Neural progenitor cell (in vitro differentiated cells): ENCODE measurements around the gene TFAP2E. TPM values are rescaled to one million over a fixed set of nuclear protein-coding genes. Genes with fewer than 3 reads are reported as not detected.

Source experiments
- DNase-seq: peaks from one replicate; pipeline ENCODE4 v3.0.0-alpha.2; 2016; ENCODE audit warnings: low spot score
- H2AFZ ChIP-seq: fragments of 200-600 bp; sonication (generic); replicated peaks from 2 replicates; pipeline ENCODE4 v1.6.1; 2016; ENCODE audit warnings: antibody characterized with exemption
- H3F3A ChIP-seq: fragments of 200-600 bp; sonication (generic); 2 replicates; pipeline ENCODE4 v1.6.1; 2016; ENCODE audit warnings: antibody characterized with exemption, low read depth
- H3K27ac ChIP-seq: fragments of 200-600 bp; sonication (generic); 2 replicates; pipeline ENCODE4 v1.5.1; 2016; ENCODE audit warnings: mild to moderate bottlenecking
- H3K27me3 ChIP-seq: fragments of 200-600 bp; sonication (generic); 2 replicates; pipeline ENCODE4 v1.6.1; 2016; ENCODE audit warnings: mild to moderate bottlenecking, moderate library complexity
- H3K36me3 ChIP-seq: fragments of 200-600 bp; sonication (generic); 2 replicates; pipeline ENCODE4 v1.5.1; 2016
- H3K4me1 ChIP-seq: fragments of 200-600 bp; sonication (generic); 2 replicates; pipeline ENCODE4 v1.6.1; 2016; ENCODE audit warnings: mixed run types
- H3K4me2 ChIP-seq: fragments of 200-600 bp; sonication (generic); 2 replicates; pipeline ENCODE4 v1.6.1; 2016
- H3K4me3 ChIP-seq: fragments of 200-600 bp; sonication (generic); 2 replicates; pipeline ENCODE4 v1.5.1; 2016
- H3K79me2 ChIP-seq: fragments of 200-600 bp; sonication (generic); 2 replicates; pipeline ENCODE4 v1.6.1; 2016; ENCODE audit warnings: low read depth
- H3K9ac ChIP-seq: fragments of 200-600 bp; sonication (generic); 2 replicates; pipeline ENCODE4 v1.6.1; 2016
- H3K9me3 ChIP-seq: fragments of 200-600 bp; sonication (generic); 2 replicates; pipeline ENCODE4 v1.5.1; 2016; ENCODE audit warnings: low read depth
- H4K20me1 ChIP-seq: fragments of 200-600 bp; sonication (generic); 2 replicates; pipeline ENCODE4 v1.6.1; 2016; ENCODE audit warnings: low read depth
- H3K27ac Mint-ChIP-seq: 3 replicates; pipeline ENCODE4 v1.8.0; 2021; ENCODE audit warnings: mixed read lengths
- H3K27me3 Mint-ChIP-seq: 2 replicates; pipeline ENCODE4 v1.8.0; 2022; ENCODE audit warnings: low read depth, mild to moderate bottlenecking, inconsistent platforms, moderate library complexity, mixed read lengths; ENCODE audit not compliant: insufficient read depth
- H3K36me3 Mint-ChIP-seq: 3 replicates; pipeline ENCODE4 v1.8.0; 2021; ENCODE audit warnings: mixed read lengths
- H3K4me1 Mint-ChIP-seq: 3 replicates; pipeline ENCODE4 v1.8.0; 2021; ENCODE audit warnings: mixed read lengths
- H3K4me3 Mint-ChIP-seq: 3 replicates; pipeline ENCODE4 v1.8.0; 2021; ENCODE audit warnings: mild to moderate bottlenecking, moderate library complexity, mixed read lengths
- H3K9me3 Mint-ChIP-seq: 3 replicates; pipeline ENCODE4 v1.8.0; 2020; ENCODE audit warnings: mixed read lengths
- EZH2 ChIP-seq: fragments of 200-600 bp; sonication (generic); IDR thresholded peaks from 2 replicates; pipeline ENCODE4 v1.6.1; 2017; ENCODE audit warnings: antibody characterized with exemption, mild to moderate bottlenecking, moderate library complexity
- EZH2phosphoT487 ChIP-seq: fragments of 200-600 bp; sonication (generic); IDR thresholded peaks from 2 replicates; pipeline ENCODE4 v1.6.1; 2017; ENCODE audit warnings: antibody characterized with exemption
- total RNA-seq: library from RNA; depleted of rRNA; stranded (reverse); fragments of >200 nt; gene quantifications from 2 replicates; pipeline ENCODE4 v1.2.3, GENCODE V29; 2015; ENCODE audit warnings: low replicate concordance
- TF ChIP-seq, protein P1 (sequence below): fragments of 200-600 bp; sonication (generic); IDR thresholded peaks from 2 replicates; pipeline ENCODE4 v1.5.1; 2017; ENCODE audit warnings: antibody characterized with exemption, mild to moderate bottlenecking

TFAP2E gene
- total RNA-seq, 1 donor from 2014 or later = not detected

DNA sequence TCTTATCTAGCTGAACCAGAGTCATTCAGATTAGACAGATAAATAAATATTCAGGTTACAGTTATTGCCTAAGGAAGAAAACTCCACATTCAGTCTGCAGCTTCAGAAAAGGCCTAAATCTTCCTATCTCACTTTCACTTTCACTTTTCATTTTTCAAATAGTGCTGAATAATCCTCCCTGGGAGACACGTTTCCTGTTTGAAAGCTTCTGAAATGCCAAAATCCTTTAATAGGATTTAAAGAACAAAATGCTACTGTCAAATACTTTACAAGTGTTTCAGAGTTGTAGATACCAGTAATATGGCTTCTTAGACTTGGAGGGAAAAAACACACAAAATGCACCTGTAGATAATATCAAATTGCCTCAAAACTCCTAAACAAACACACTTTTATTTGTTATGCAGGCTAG is 64.3 kb downstream of the TFAP2E start:
- Histone ChIP-seq H3K4me1 (peaks cover 6% of the 10 kb centered on the region), H3K9ac (peak overlapping the region; percentile 40), H3K79me2 (peaks cover 63% of the 10 kb centered on the region), H4K20me1 (peaks cover 31% of the 10 kb centered on the region), H2AFZ (no peak overlapping the region), H3K9me3 (no peaks in the 10 kb centered on the region), H3F3A (peaks cover 10% of the 10 kb centered on the region), H3K27ac (peak overlapping the region; percentile 1), H3K36me3 (peaks cover 9% of the 10 kb centered on the region), H3K27me3 (no peaks in the 10 kb centered on the region), H3K4me2 (no peak overlapping the region), H3K4me3 (no peak overlapping the region)
- no peak for TF ChIP-seq EZH2
- TF ChIP-seq, protein P1, sequence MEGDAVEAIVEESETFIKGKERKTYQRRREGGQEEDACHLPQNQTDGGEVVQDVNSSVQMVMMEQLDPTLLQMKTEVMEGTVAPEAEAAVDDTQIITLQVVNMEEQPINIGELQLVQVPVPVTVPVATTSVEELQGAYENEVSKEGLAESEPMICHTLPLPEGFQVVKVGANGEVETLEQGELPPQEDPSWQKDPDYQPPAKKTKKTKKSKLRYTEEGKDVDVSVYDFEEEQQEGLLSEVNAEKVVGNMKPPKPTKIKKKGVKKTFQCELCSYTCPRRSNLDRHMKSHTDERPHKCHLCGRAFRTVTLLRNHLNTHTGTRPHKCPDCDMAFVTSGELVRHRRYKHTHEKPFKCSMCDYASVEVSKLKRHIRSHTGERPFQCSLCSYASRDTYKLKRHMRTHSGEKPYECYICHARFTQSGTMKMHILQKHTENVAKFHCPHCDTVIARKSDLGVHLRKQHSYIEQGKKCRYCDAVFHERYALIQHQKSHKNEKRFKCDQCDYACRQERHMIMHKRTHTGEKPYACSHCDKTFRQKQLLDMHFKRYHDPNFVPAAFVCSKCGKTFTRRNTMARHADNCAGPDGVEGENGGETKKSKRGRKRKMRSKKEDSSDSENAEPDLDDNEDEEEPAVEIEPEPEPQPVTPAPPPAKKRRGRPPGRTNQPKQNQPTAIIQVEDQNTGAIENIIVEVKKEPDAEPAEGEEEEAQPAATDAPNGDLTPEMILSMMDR = no peak
- TF ChIP-seq EZH2phosphoT487 = no peak
- no peaks in the 10 kb centered on the region for H3K9me3 Mint-ChIP-seq
- peaks cover 13% of the 10 kb centered on the region for H3K36me3 Mint-ChIP-seq
- no peak overlapping the region for H3K27ac Mint-ChIP-seq
- H3K4me1 Mint-ChIP-seq = peaks cover 22% of the 10 kb centered on the region
- H3K27me3 Mint-ChIP-seq = peaks cover 5% of the 10 kb centered on the region
- H3K4me3 Mint-ChIP-seq = no peak overlapping the region
- no peak for DNase-seq

DNA sequence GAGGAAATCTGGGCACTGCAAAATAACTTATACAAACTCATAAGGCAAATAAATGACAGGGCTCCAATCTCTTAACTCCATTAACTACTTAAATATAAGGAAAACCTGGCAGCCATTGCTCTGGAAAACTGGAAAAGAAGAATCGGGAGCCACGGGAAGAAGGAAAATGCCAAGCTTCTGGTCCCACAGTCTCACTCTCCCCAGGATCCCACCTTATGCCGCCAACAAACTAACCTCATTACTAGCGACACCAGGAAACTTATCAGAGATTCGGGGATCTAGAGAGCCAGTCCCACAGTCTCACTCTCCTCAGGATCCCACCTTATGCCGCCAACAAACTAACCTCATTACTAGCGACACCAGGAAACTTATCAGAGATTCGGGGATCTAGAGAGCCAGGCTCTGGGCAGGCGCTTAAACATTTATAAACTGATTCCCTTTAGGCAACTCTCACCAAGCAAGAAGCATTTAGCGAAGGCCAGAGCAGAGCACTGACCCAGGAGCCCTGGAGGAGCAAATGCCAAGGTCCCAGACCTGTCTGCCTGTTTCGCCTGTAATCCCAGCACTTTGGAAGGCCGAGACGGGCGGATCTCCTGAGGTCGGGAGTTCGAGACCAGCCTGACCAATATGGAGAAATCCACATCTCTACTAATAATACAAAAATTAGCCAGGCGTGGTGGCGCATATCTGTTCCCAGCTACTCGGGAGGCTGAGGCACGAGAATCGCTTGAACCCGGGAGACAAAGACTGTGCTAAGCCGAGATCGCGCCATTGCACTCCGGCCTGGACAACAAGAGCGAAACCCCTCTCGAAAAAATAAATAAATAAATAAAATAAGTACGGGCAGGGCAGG is 67.5 kb downstream of the TFAP2E start:
- Histone ChIP-seq H3K4me2 (peak overlapping the region; percentile 91), H2AFZ (peak overlapping the region; percentile 90), H3K9me3 (no peaks in the 10 kb centered on the region), H3K27me3 (peaks cover 20% of the 10 kb centered on the region), H3K9ac (peak overlapping the region; percentile 96), H3K36me3 (no peaks in the 10 kb centered on the region), H3K4me1 (peaks cover 6% of the 10 kb centered on the region), H3F3A (peaks cover 12% of the 10 kb centered on the region), H4K20me1 (peaks cover 31% of the 10 kb centered on the region), H3K79me2 (peaks cover 57% of the 10 kb centered on the region), H3K27ac (peak overlapping the region; percentile 73), H3K4me3 (peak overlapping the region; percentile 84)
- Mint-ChIP-seq H3K27me3 (peaks cover 17% of the 10 kb centered on the region), H3K27ac (peak overlapping the region; percentile 37), H3K4me3 (peak overlapping the region; percentile 100), H3K9me3 (no peaks in the 10 kb centered on the region), H3K4me1 (peaks cover 22% of the 10 kb centered on the region), H3K36me3 (peaks cover 10% of the 10 kb centered on the region)
- DNase-seq = no peak
- TF ChIP-seq, protein P1 = no peak
- no peak for TF ChIP-seq EZH2phosphoT487
- TF ChIP-seq EZH2 = no peak

DNA sequence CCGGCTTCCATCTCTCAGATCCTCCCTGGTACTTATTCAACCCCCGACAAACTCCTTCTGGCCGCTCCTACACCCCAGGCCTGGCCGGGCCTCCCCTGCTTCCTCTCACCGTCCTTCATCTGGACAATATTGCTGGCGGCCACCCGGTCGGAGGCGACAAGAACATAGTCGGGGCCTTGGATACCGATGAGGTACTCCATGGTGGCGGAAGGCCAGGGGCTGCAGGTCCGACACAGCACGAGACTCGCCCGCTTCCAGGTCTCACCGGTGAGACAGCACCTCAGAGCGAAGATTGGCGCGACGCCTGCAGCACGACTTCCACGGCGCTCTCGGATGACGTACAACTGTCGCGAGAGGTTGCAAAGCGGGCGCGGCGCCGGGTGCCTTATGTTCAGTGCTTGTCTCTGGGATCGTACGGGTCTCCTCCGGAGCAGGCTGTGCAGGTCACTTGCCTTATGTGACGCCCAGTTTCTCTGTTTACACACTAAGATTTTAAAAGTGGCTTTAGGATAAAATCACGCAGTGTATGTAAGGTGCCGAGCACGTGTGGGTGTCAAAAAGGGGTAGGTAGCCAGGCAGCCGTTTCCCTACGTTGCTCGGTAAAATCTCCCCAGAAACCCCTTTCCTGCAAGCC is 68.2 kb downstream of the TFAP2E start, which contains the start of gene PSMB2:
Gene PSMB2, minus strand, starts transcription at position 294 of the 634 bp plus-strand sequence. Its CDS starts 94 bp downstream, at position 200.
- H3K27me3 ChIP-seq = peaks cover 27% of the 10 kb centered on the region
- H3K4me2 ChIP-seq = peak within 1 kb of the TSS; percentile 91
- no peaks in the 10 kb centered on the region for H3K9me3 ChIP-seq
- H3K27ac ChIP-seq = peak within 1 kb of the TSS; percentile 86
- peak within 1 kb of the TSS; percentile 100 for H3K4me3 Mint-ChIP-seq
- H3F3A ChIP-seq = peaks cover 12% of the 10 kb centered on the region
- H3K36me3 Mint-ChIP-seq = peaks cover 5% of the 10 kb centered on the region
- H3K79me2 ChIP-seq = peaks cover 50% of the 10 kb centered on the region
- H3K27ac Mint-ChIP-seq = peak within 1 kb of the TSS; percentile 97
- TF ChIP-seq, protein P1 = no peak
- no peak for TF ChIP-seq EZH2phosphoT487
- peaks cover 22% of the 10 kb centered on the region for H3K4me1 Mint-ChIP-seq
- H3K4me1 ChIP-seq = peaks cover 6% of the 10 kb centered on the region
- peak; percentile 98 for DNase-seq
- no peaks in the 10 kb centered on the region for H3K36me3 ChIP-seq
- peaks cover 25% of the 10 kb centered on the region for H3K27me3 Mint-ChIP-seq
- peak within 1 kb of the TSS; percentile 96 for H3K9ac ChIP-seq
- peak within 1 kb of the TSS; percentile 90 for H2AFZ ChIP-seq
- peak within 1 kb of the TSS; percentile 84 for H3K4me3 ChIP-seq
- H3K9me3 Mint-ChIP-seq = no peaks in the 10 kb centered on the region
- H4K20me1 ChIP-seq = peaks cover 26% of the 10 kb centered on the region
